ENCODE data around the gene MUC6.

MUC6 gene, protein sequence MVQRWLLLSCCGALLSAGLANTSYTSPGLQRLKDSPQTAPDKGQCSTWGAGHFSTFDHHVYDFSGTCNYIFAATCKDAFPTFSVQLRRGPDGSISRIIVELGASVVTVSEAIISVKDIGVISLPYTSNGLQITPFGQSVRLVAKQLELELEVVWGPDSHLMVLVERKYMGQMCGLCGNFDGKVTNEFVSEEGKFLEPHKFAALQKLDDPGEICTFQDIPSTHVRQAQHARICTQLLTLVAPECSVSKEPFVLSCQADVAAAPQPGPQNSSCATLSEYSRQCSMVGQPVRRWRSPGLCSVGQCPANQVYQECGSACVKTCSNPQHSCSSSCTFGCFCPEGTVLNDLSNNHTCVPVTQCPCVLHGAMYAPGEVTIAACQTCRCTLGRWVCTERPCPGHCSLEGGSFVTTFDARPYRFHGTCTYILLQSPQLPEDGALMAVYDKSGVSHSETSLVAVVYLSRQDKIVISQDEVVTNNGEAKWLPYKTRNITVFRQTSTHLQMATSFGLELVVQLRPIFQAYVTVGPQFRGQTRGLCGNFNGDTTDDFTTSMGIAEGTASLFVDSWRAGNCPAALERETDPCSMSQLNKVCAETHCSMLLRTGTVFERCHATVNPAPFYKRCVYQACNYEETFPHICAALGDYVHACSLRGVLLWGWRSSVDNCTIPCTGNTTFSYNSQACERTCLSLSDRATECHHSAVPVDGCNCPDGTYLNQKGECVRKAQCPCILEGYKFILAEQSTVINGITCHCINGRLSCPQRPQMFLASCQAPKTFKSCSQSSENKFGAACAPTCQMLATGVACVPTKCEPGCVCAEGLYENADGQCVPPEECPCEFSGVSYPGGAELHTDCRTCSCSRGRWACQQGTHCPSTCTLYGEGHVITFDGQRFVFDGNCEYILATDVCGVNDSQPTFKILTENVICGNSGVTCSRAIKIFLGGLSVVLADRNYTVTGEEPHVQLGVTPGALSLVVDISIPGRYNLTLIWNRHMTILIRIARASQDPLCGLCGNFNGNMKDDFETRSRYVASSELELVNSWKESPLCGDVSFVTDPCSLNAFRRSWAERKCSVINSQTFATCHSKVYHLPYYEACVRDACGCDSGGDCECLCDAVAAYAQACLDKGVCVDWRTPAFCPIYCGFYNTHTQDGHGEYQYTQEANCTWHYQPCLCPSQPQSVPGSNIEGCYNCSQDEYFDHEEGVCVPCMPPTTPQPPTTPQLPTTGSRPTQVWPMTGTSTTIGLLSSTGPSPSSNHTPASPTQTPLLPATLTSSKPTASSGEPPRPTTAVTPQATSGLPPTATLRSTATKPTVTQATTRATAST (N-terminal part only)

DNA sequence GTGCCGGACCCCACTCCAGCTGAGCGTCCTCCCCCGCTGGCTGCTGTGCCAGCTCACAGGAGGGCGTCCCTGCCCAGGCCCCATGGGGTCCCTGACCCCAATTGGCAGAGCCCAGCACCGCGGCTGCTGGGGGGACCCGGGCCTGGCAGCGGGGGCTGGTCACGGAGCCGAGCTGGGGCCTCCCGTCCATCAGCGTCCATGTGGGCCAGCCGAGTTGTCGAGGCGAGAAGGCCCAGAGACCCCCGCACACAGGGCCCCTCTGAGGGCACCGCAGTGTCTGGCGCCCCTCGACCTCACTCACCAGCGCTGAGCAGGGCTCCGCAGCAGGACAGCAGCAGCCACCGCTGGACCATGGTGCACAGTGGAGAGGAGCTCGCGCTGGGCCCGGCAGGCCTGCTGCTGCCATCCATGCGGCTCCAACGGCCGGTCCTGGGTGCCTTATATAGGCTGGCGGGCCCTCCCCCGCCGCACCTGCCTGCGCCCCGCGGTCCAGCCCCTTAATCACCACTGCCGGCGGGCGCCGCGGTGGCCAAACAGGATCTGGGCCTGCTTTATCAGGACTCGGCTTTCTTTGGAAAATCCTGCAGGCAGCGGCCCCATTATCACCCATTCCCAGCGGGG lies at the start of gene MUC6:
TSS of gene MUC6 (minus strand) at position 416 of the 621 bp plus-strand sequence. CDS start at position 353, 63 bp downstream.
- DNase-seq: no peak

DNA sequence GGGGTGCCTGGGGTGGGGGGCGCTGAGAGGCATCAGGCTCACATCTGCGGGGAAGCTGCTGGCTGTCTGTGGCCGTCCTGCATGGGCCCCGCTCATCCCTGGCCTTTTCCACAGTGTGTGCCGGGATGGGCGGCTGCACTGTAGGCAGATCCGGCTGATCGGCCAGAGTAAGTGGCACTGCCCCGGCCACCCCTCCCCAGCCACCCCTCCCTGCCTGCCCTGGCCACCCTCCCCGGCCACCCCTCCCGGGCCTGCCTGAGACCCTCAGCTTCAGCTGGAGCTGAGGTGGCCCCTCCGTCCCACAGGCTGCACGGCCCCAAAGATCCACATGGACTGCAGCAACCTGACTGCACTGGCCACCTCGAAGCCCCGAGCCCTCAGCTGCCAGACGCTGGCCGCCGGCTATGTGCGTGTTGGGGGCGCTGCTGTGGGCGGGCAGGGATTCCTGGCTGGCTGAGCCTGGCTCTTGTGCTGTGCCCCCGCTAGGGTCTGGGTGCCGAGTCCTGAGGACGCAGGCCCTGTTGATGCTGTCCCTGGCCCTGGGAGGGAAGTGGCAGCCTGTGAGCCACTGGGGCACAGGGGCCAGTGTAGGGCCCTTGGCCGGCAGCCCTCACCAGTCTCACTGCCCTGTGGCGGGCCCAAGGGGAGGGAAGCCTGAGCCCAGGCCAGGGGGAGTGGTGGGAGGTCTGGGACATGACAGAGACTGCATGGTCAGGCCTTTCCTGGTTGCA lies 49.1 kb upstream of the MUC6 start:
- DNase-seq: peak; percentile 21

DNA sequence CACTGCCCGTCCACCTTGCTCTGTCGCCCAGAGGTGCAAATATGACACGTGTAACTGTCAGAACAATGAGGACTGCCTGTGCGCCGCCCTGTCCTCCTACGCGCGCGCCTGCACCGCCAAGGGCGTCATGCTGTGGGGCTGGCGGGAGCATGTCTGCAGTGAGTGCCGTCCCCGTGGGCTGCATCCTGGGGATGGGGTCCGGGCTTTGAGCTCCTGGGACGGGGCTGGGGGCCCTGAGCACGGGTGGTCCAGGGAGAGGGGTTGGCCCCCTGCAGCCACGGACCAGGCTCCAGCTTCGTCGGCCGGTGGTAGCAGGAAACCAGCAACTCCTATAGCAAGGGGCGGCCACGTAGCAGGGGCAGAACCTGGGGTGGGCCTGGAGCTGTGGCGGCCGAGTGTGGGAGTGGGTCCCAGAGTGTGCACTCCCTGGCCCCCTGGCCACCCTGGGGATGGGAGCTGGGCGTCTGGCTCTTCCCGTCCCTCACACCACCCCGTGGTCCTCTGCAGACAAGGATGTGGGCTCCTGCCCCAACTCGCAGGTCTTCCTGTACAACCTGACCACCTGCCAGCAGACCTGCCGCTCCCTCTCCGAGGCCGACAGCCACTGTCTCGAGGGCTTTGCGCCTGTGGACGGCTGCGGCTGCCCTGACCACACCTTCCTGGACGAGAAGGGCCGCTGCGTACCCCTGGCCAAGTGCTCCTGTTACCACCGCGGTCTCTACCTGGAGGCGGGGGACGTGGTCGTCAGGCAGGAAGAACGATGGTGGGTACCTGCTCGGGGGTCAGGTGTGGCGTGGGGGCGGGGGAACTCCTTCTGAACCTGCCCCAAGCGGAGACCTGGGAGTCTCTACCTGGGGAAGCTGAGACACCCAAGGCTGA lies 48.3 kb upstream of the MUC6 start:
- DNase-seq: peak; percentile 28

GRCh38 chr11:1083621-1084551 lies 47.4 kb upstream of the MUC6 start:
- peak; percentile 26 for DNase-seq

GRCh38 chr11:1082728-1083620 lies 46.5 kb upstream of the MUC6 start:
- peak; percentile 23 for DNase-seq

GRCh38 chr11:1082346-1082727 lies 45.8 kb upstream of the MUC6 start:
- peak; percentile 22 for DNase-seq

DNA sequence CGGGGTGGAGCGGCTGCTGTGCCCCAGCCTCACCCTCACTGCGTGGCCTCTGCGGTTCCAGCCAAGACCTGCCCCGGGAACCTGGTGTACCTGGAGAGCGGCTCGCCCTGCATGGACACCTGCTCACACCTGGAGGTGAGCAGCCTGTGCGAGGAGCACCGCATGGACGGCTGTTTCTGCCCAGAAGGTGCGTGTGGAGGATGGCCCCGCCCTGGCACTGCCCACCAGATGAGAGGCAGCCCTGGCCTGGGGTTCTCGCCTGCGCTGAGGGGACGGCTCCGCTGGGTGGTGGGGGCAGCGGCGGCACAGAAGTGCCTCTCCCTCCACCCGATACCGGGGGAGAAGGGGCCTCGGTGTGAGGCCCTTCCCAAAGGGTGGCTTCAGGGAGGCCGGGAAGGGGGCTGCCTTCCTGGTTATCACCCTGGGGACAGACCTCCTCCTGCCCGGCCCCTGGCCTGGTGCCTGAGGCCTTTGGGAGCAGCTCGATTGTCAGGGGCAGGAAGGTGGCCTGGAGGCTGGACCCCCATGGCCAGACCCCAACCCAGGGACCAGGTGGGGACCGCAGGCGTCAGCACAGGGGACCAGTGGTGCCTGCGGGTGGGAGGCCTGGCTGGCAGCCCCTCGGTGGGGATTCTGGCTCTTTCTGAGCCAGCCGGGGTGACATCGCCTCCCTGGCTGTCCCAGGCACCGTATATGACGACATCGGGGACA lies 45.2 kb upstream of the MUC6 start:
- peak; percentile 23 for DNase-seq

DNA sequence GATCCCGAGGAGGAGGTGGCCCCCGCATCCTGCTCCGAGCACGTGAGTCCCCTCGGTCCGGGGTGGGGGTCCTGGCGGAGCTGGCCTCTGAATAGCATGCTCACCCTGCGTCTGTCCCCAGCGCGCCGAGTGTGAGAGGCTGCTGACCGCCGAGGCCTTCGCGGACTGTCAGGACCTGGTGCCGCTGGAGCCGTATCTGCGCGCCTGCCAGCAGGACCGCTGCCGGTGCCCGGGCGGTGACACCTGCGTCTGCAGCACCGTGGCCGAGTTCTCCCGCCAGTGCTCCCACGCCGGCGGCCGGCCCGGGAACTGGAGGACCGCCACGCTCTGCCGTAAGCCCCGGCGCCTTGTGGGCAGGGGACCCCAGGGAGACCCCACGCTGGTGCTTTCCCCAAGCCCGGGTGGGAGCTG lies 41.7 kb upstream of the MUC6 start:
- DNase-seq: peak; percentile 27

DNA sequence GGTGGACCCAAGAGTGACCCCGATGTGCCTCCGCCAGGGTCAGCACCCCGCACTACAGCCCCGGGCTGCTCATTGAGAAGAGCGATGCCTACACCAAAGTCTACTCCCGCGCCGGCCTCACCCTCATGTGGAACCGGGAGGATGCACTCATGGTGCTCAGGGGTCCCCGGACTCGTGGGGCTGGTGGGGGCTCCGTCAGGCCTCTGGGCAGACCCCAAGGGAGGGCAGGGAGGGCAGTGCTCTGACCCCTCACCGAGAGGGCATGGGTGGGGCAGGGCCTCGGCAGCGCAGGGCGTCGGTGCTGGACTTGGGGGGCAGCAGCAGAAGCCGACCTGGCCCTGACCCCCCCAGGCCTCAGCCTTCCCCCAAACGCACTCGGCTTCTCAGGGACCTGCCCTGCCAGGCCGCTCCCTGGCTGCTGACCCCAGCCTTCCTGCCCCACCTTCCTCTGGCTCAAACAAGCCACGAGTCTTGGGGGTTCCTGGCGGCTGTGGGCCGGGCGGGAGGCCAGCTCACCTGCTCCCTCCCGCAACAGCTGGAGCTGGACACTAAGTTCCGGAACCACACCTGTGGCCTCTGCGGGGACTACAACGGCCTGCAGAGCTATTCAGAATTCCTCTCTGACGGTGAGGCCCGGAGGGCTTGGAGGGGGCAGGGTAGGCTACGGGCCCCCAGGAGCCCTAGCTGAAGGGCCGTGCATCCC lies 41.0 kb upstream of the MUC6 start:
- peak; percentile 13 for DNase-seq

GRCh38 chr11:1077033-1077416 lies 40.5 kb upstream of the MUC6 start:
- DNase-seq: peak; percentile 27

GRCh38 chr11:1076061-1076665 lies 39.6 kb upstream of the MUC6 start:
- DNase-seq: peak; percentile 17

DNA sequence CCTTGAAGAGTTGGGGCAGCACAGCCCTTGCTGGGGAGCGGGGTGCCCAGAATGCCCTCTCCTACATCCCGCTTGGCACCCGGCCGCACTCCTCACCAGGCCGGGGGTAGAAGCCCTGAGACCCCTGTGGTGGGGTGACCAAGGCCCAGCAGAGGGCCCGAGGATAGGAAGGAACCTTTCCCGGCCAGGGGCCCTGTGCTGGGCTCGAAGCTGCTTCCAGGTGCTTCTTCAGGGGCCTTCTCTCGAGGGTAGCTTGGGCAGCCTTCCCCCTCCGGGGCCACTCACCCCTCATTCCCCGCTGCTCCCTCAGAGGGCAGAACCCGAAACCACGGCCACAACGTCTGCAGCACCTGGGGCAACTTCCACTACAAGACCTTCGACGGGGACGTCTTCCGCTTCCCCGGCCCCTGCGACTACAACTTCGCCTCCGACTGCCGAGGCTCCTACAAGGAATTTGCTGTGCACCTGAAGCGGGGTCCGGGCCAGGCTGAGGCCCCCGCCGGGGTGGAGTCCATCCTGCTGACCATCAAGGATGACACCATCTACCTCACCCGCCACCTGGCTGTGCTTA lies 38.9 kb upstream of the MUC6 start:
- peak; percentile 26 for DNase-seq

GRCh38 chr11:1074244-1075221 lies 38.0 kb upstream of the MUC6 start, which contains the start of gene MUC2:
MUC2 (plus strand) TSS chr11:1074874.
- DNase-seq: peak; percentile 26

GRCh38 chr11:1073851-1074243 lies 37.3 kb upstream of the MUC6 start:
- peak; percentile 21 for DNase-seq

DNA sequence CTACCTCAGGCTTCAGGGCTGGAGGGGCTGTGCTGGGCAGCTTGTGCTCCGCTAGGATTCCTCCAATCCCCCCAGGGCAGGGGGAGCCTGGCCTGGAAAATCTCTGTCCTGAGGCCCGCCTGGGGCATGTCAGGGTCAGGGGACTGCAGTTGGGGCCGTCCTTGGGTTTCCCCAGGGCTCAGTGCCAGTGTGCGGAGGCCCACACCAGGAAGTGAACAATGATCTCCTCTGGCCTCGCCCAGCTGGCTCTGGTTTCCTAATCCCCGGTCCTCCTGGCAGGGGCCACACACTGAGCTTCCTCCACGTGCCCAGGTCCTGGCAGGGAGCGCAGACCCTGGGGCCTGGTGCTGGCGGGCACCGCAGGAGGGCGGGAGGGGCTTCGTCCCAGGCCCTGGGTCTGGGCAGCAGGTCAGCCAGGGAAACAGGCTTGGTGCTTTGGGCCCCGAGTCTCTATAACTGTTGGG lies 36.8 kb upstream of the MUC6 start:
- DNase-seq: peak; percentile 20
